Cerebellar cortex (tissue), 1 donor: ENCODE measurements around the gene SLC25A25.

Experiments
- DNase-seq: peaks from one replicate; pipeline ENCODE4 v3.0.0-alpha.2; 2015; ENCODE audit warnings: low spot score

The SLC25A25 gene

GRCh38 chr9:128096616-128097536, 28.8 kb downstream of the SLC25A25 start:
- no peak for DNase-seq

GRCh38 chr9:128097543-128098296, 29.7 kb downstream of the SLC25A25 start:
- no peak for DNase-seq

GRCh38 chr9:128098297-128099230, 30.5 kb downstream of the SLC25A25 start:
- DNase-seq, result peak; percentile 98

GRCh38 chr9:128099231-128099931, 31.3 kb downstream of the SLC25A25 start:
- no peak for DNase-seq

- no peak for DNase-seq
Measured at GRCh38 chr9:128099932-128100491, 32.0 kb downstream of the SLC25A25 start.

- no peak for DNase-seq
Measured at GRCh38 chr9:128100581-128100980, 32.5 kb downstream of the SLC25A25 start.

GRCh38 chr9:128101231-128101661, 33.2 kb downstream of the SLC25A25 start:
- DNase-seq, result no peak

- DNase-seq, result no peak
Measured at GRCh38 chr9:128101690-128102089, 33.7 kb downstream of the SLC25A25 start.

- DNase-seq, result no peak
Measured at GRCh38 chr9:128102196-128102595, 34.2 kb downstream of the SLC25A25 start.

- DNase-seq, result peak; percentile 46
Measured at GRCh38 chr9:128102861-128103588, 35.0 kb downstream of the SLC25A25 start.

- DNase-seq, result no peak
Measured at GRCh38 chr9:128103589-128103962, 35.5 kb downstream of the SLC25A25 start.

- DNase-seq, result peak; percentile 66
Measured at GRCh38 chr9:128104171-128104618, 36.2 kb downstream of the SLC25A25 start.

- no peak for DNase-seq
Measured at GRCh38 chr9:128105538-128106175, 37.6 kb downstream of the SLC25A25 start.

GRCh38 chr9:128106181-128106939, 38.3 kb downstream of the SLC25A25 start:
- no peak for DNase-seq

GRCh38 chr9:128106940-128107467, 39.0 kb downstream of the SLC25A25 start:
- DNase-seq, result no peak

- DNase-seq, result no peak
Measured at GRCh38 chr9:128107468-128108268, 39.6 kb downstream of the SLC25A25 start.

- DNase-seq, result no peak
Measured at GRCh38 chr9:128108269-128109049, 40.4 kb downstream of the SLC25A25 start.
